Kidney epithelial cell (primary cell): Measurements from ENCODE around the gene DAP3. TPM values are rescaled to one million over a fixed set of nuclear protein-coding genes. Genes with fewer than 3 reads are reported as not detected.
"Not testable (repeated sequence)": the region's sequence is repeated elsewhere in the genome, so short reads cannot be mapped to it uniquely, and the experiment has no call there.

Source experiments
- DNase-seq: peaks from one replicate; pipeline ENCODE4 v3.0.0-alpha.2; 2010; ENCODE audit warnings: low read depth
- H3K27me3 ChIP-seq: 2 replicates; pipeline ENCODE4 v1.6.0; 2011; ENCODE audit warnings: low read length; ENCODE audit not compliant: control insufficient read depth, insufficient read depth
- H3K36me3 ChIP-seq: 2 replicates; pipeline ENCODE4 v1.5.1; 2011; ENCODE audit warnings: low read length; ENCODE audit not compliant: control insufficient read depth, insufficient read depth
- H3K4me3 ChIP-seq: 2 replicates; pipeline ENCODE4 v1.5.1; 2011; ENCODE audit warnings: low read depth, mild to moderate bottlenecking, control low read depth, low read length
- CTCF ChIP-seq: IDR thresholded peaks from 2 replicates; pipeline ENCODE4 v1.5.1; 2011; ENCODE audit warnings: mild to moderate bottlenecking, moderate library complexity, low read length, control low read depth, inconsistent platforms; ENCODE audit not compliant: insufficient read depth, poor library complexity, severe bottlenecking
- total RNA-seq: library from RNA; depleted of rRNA; stranded (reverse); fragments of >200 nt; gene quantifications from 2 replicates; pipeline ENCODE4 v1.2.3, GENCODE V29; 2015

Gene DAP3
- 134 and 194 TPM in 2 replicates for total RNA-seq

DNA sequence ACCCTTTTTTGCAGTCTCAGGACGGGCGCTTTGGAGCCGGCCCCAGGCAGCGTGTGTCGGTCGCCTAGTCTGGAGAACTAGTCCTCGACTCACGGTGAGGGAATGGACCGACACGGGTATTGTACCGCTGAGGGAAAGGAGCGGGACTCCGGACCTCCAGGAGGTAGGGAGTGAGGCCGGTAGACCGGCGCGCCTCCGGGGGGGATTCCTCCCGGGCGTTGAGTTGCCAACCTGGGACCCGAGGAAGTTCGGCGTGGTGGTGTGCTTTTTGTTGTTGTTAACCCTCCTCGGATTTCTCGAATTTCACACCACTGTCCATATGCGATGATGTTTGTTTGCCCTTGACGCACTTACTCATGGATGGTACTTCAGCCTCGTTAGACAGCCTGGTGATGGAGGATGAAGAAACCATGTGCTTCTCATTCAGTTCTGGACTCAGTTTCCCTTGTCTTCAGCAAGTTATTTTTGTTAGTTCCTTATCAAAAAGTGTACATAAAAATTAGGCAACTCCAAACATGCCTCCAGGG is at the start of gene DAP3:
Gene DAP3, plus strand, starts transcription at position 11 of the 527 bp plus-strand sequence. CDS start 20,689 bp downstream, outside the sequence.
- H3K36me3 ChIP-seq, H3K27me3 ChIP-seq, DNase-seq: not testable (repeated sequence)
- H3K4me3 ChIP-seq = peak within 1 kb of the TSS; percentile 97

GRCh38 chr1:155640367-155640766 is 48.5 kb upstream of the DAP3 start:
- Histone ChIP-seq H3K27me3 (no peaks in the 10 kb centered on the region), H3K4me3 (no peak overlapping the region), H3K36me3 (no peaks in the 10 kb centered on the region)
- no peak for DNase-seq
- TF ChIP-seq CTCF = no peak

DNA sequence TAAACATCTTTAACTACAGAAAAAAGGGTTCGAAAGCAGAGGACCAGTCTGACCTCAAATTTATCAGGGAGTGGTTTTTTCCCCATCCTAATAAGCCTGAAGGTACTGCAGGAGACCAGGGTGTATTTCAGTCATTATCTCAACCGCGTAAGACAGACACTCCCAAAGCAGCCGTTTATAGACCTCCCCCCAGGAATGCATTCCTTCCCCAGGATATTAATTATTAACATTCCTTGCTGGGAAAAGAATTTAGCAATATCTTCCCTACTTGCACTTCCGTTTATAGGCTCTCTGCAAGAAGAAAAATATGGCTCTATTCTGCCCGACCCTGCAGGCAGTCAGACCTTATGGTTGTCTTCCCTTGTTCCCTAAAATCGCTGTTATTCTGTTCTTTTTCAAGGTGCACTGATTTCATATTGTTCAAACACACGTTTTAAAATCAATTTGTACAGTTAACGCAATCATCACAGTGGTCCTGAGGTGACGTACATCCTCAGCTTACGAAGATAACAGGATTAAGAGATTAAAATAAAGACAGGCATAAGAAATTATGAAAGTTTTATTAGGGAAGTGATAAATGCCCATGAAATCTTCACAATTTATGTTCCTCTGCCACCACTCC is 46.2 kb upstream of the DAP3 start:
- H3K36me3 ChIP-seq, H3K27me3 ChIP-seq, H3K4me3 ChIP-seq, DNase-seq: not testable (repeated sequence)

- no peak for DNase-seq
- Histone ChIP-seq H3K27me3 (no peaks in the 10 kb centered on the region), H3K36me3 (no peaks in the 10 kb centered on the region), H3K4me3 (no peak overlapping the region)
- no peak for TF ChIP-seq CTCF
Observed at GRCh38 chr1:155643230-155643629, 45.7 kb upstream of the DAP3 start.

DNA sequence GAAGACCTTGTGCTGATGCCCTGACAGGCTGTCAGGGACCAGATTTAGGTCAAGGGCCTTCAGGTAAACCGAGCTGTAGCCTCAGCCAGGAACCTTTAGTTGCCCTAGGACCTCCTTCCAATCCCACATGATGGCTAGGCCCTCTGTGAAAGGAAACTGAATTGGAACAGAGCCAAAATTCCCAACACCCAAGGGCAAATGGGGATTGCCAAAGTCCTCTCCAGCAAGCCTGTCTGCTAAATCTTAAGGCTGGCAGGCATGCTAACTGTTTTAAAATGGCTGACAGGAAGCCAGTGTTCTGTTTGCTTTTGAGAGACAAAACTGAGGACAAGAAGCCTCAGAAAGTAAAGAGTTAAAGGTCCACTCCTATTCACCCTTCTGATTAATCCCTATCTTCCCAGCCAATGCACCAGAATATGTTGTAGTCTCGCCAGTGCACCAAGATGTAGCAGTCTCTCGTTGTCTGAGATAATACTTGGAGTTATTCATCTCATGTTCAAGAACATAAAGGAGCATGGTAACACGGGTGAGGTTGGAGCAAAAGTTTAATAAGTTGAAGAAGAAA is 43.8 kb upstream of the DAP3 start:
- DNase-seq = no peak
- H3K36me3 ChIP-seq = no peaks in the 10 kb centered on the region
- no peaks in the 10 kb centered on the region for H3K27me3 ChIP-seq
- H3K4me3 ChIP-seq = no peak overlapping the region
- TF ChIP-seq CTCF = no peak

- no peaks in the 10 kb centered on the region for H3K36me3 ChIP-seq
- no peak for DNase-seq
- H3K4me3 ChIP-seq = no peak overlapping the region
- no peak for TF ChIP-seq CTCF
- H3K27me3 ChIP-seq = no peaks in the 10 kb centered on the region
Observed at GRCh38 chr1:155645648-155646047, 43.2 kb upstream of the DAP3 start.

DNA sequence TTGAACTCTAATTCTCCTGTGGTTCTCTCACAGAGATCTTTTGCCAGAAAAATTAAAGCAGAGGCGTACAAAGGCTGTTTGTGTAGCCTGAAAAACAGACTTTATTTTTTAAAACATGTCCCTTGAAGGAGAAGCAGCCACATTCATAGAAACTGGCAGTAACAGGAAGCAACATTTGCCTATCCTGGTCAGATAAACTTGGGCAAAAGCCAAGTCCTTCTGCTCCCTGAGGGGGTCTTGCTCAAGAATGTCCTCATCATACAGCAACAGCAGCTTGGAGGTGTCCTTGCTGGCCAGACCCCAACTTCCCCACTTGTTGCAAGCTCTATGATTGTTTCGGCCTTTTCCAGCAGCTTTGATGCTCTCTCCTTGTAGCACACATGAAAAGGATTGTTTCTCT is 42.6 kb upstream of the DAP3 start:
- Histone ChIP-seq H3K36me3 (no peaks in the 10 kb centered on the region), H3K27me3 (no peaks in the 10 kb centered on the region), H3K4me3 (no peak overlapping the region)
- no peak for TF ChIP-seq CTCF
- DNase-seq = no peak
